NCI-H345 treated with DMSO at 0.1 percent for 48 hours (cell line): ENCODE data around the gene NTM.
"Not testable (repeated sequence)": the region's sequence is repeated elsewhere in the genome, so short reads cannot be mapped to it uniquely, and the experiment has no call there.

Experiments
- DNase-seq: peaks from one replicate; lab custom pipeline; 2025; ENCODE audit not compliant: unreplicated experiment; lab: John Stamatoyannopoulos, UW

The NTM gene

GRCh38 chr11:132052342-132052741, 681.9 kb downstream of the NTM start:
- DNase-seq: no peak

- no peak for DNase-seq
Observed at GRCh38 chr11:132052904-132053303, 682.5 kb downstream of the NTM start.

GRCh38 chr11:132054822-132055221, 684.4 kb downstream of the NTM start:
- no peak for DNase-seq

- DNase-seq: no peak
Observed at GRCh38 chr11:132055296-132055695, 684.9 kb downstream of the NTM start.

GRCh38 chr11:132056689-132057088, 686.3 kb downstream of the NTM start:
- DNase-seq: no peak

GRCh38 chr11:132057266-132057665, 686.9 kb downstream of the NTM start:
- DNase-seq: no peak

- no peak for DNase-seq
Observed at GRCh38 chr11:132058211-132058772, 687.9 kb downstream of the NTM start.

GRCh38 chr11:132060567-132060966, 690.2 kb downstream of the NTM start:
- DNase-seq: no peak

GRCh38 chr11:132062031-132062430, 691.6 kb downstream of the NTM start:
- no peak for DNase-seq

- no peak for DNase-seq
Observed at GRCh38 chr11:132062541-132062940, 692.1 kb downstream of the NTM start.

- DNase-seq: no peak
Observed at GRCh38 chr11:132064987-132065620, 694.7 kb downstream of the NTM start.

- DNase-seq: no peak
Observed at GRCh38 chr11:132068556-132068955, 698.1 kb downstream of the NTM start.

GRCh38 chr11:132069593-132069992, 699.2 kb downstream of the NTM start:
- DNase-seq: not testable (repeated sequence)

- not testable (repeated sequence) for DNase-seq
Observed at GRCh38 chr11:132070907-132071306, 700.5 kb downstream of the NTM start.

- DNase-seq: no peak
Observed at GRCh38 chr11:132072044-132072857, 701.8 kb downstream of the NTM start.

- no peak for DNase-seq
Observed at GRCh38 chr11:132072858-132073211, 702.4 kb downstream of the NTM start.

GRCh38 chr11:132073787-132074186, 703.4 kb downstream of the NTM start:
- no peak for DNase-seq

GRCh38 chr11:132075447-132075846, 705.0 kb downstream of the NTM start:
- DNase-seq: no peak

GRCh38 chr11:132077416-132077815, 707.0 kb downstream of the NTM start:
- no peak for DNase-seq

- DNase-seq: no peak
Observed at GRCh38 chr11:132078264-132079076, 708.1 kb downstream of the NTM start.

GRCh38 chr11:132080127-132080526, 709.7 kb downstream of the NTM start:
- DNase-seq: no peak
